H1 (cell line): ENCODE measurements around the gene KLHL30. TPM values are rescaled to one million over a fixed set of nuclear protein-coding genes. Genes with fewer than 3 reads are reported as not detected.
A peak's percentile ranks its signal among the peaks of the same experiment; 100 is the strongest.

Experiments used
- CHD7 ChIP-seq: fragments of 300-600 bp; sonication (generic); IDR thresholded peaks from 2 replicates; pipeline ENCODE4 v1.7.1; 2012; ENCODE audit warnings: low read length, moderate library complexity, mild to moderate bottlenecking, inconsistent platforms; ENCODE audit not compliant: insufficient replicate concordance
- CTCF ChIP-seq, 3 experiments: IDR thresholded peaks; 1 replicate in 2 of 3; 2 replicates in 1 of 3; pipeline versions ENCODE4 v1.5.1 to v1.6.1; 2011; ENCODE audit warnings: low read length in 3 of 3, mild to moderate bottlenecking in 3 of 3, inconsistent platforms in 2 of 3, low read depth in 1 of 3, moderate library complexity in 1 of 3; ENCODE audit not compliant: insufficient read depth in 1 of 3; ENCODE audit errors: control extremely low read depth in 1 of 3
- HDAC2 ChIP-seq, 2 experiments: fragments of 300-600 bp in 1 of 2; sonication (generic) in 1 of 2; IDR thresholded peaks; 2 replicates each; pipeline ENCODE4 v1.6.1; 2011 to 2012; ENCODE audit warnings: low read depth in 2 of 2, low read length in 2 of 2, mild to moderate bottlenecking in 2 of 2, moderate library complexity in 2 of 2, borderline replicate concordance in 1 of 2, inconsistent platforms in 1 of 2
- JUN ChIP-seq: IDR thresholded peaks from 2 replicates; pipeline ENCODE4 v1.6.1; 2011; ENCODE audit warnings: low read depth, mild to moderate bottlenecking, improper control_type of control experiment, low read length
- SRF ChIP-seq: IDR thresholded peaks from 2 replicates; pipeline ENCODE4 v1.6.1; 2011; ENCODE audit warnings: mild to moderate bottlenecking, low read depth, low read length, moderate library complexity
- TBP ChIP-seq: IDR thresholded peaks from 2 replicates; pipeline ENCODE4 v1.6.1; 2011; ENCODE audit warnings: low read depth, low read length, improper control_type of control experiment
- polyA plus RNA-seq, 7 experiments: library from polyadenylated mRNA; depleted of rRNA in 3 of 7; stranded (reverse) in 5 of 7; unstranded in 2 of 7; fragments of >200 nt in 5 of 7; fragments of 200-250 nt in 2 of 7; gene quantifications; 1 replicate in 5 of 7; 2 replicates in 1 of 7; 4 replicates in 1 of 7; pipeline versions ENCODE4 v1.2.1 to v1.2.3, GENCODE V29; 2011 to 2013; ENCODE audit warnings: missing spikeins in 2 of 7, mixed read lengths in 2 of 7
- total RNA-seq: library from RNA; stranded (reverse); fragmentation: NEBNext Ultra II Directional; extraction: Animal tissue kit (Norgen Biotek cat#: 25700); gene quantifications from 2 replicates; pipeline ENCODE4 v1.2.1, GENCODE V29; 2021

KLHL30 gene
- total and polyA plus RNA-seq, 2 of the 8 experiments (the other 6 are each of a cell fraction or from before 2014, with no cell fraction given) = not detected

- TF ChIP-seq CHD7 (no peak), HDAC2 (IDR thresholded peaks at IDR 0.05; ENCODE audit: borderline replicate concordance in 1 of 2, low read depth in 2 of 2, low read length in 2 of 2) (no peak), JUN (no peak), CTCF (IDR thresholded peaks at IDR 0.05; ENCODE audit: control extremely low read depth in 1 of 3, insufficient read depth in 1 of 3, low read depth in 1 of 3, low read length in 3 of 3) (peak in 2 of 3 experiments; percentile 70 to 91; a peak in 3 of 4 replicates), SRF (no peak), TBP (no peak)
Observed at GRCh38 chr2:238139196-238140039, 950 bp downstream of the KLHL30 start (continued).
